OCI-LY7 (cell line): Measurements from ENCODE around the gene RPS8. TPM values are rescaled to one million over a fixed set of nuclear protein-coding genes. Genes with fewer than 3 reads are reported as not detected.

Experiments used
- BruUV-seq: library from RNA; stranded (reverse); fragments of 400-500 nt; replicated peaks from 2 replicates; lab custom pipeline; 2021; lab: Mats Ljungman, UMichigan
- CTCF ChIA-PET: fragments of 300-600 bp; sonication (Branson Sonifier 250); formaldehyde crosslinking; loops from one replicate; lab custom pipeline; 2022; ENCODE audit warnings: antibody characterized with exemption; ENCODE audit not compliant: unreplicated experiment; lab: Charles Lee
- POLR2A ChIA-PET: fragments of 300-600 bp; sonication (Branson Sonifier 250); formaldehyde crosslinking; loops from one replicate; lab custom pipeline; 2022; ENCODE audit warnings: antibody characterized with exemption; lab: Charles Lee
- DNase-seq: peaks from one replicate; pipeline ENCODE4 v3.0.0-alpha.2; 2015; ENCODE audit warnings: low spot score
- H2AFZ ChIP-seq: fragments of 200-600 bp; sonication (generic), shearing (Covaris generic); 2 replicates; pipeline ENCODE4 v1.6.1; 2014; ENCODE audit warnings: mild to moderate bottlenecking, antibody characterized with exemption, low read length, moderate library complexity
- H3K27ac ChIP-seq: fragments of 200-600 bp; sonication (generic); 2 replicates; pipeline ENCODE4 v1.5.1; 2014; ENCODE audit warnings: mixed run types, low read depth, mild to moderate bottlenecking, moderate library complexity, low read length, inconsistent platforms; ENCODE audit not compliant: poor library complexity, severe bottlenecking
- H3K36me3 ChIP-seq: fragments of 200-600 bp; sonication (generic); 2 replicates; pipeline ENCODE4 v1.6.1; 2014; ENCODE audit warnings: mild to moderate bottlenecking, antibody characterized with exemption, low read length, moderate library complexity, mixed read lengths; ENCODE audit not compliant: insufficient read depth
- H3K4me1 ChIP-seq: fragments of 200-600 bp; sonication (generic); 2 replicates; pipeline ENCODE4 v1.5.1; 2014; ENCODE audit warnings: mild to moderate bottlenecking, low read length; ENCODE audit not compliant: insufficient read depth, poor library complexity, severe bottlenecking
- H3K4me2 ChIP-seq: fragments of 200-600 bp; sonication (generic); 2 replicates; pipeline ENCODE4 v1.6.1; 2014; ENCODE audit warnings: mild to moderate bottlenecking, low read length
- H3K4me3 ChIP-seq: fragments of 200-600 bp; sonication (generic); 2 replicates; pipeline ENCODE4 v1.5.1; 2014; ENCODE audit warnings: mild to moderate bottlenecking, low read depth, low read length; ENCODE audit not compliant: poor library complexity, severe bottlenecking
- H3K79me2 ChIP-seq: fragments of 200-600 bp; sonication (generic); 2 replicates; pipeline ENCODE4 v1.6.1; 2016; ENCODE audit warnings: low read depth, mild to moderate bottlenecking, low read length, moderate library complexity, mixed read lengths; ENCODE audit not compliant: insufficient read depth
- H3K9me2 ChIP-seq: fragments of 200-600 bp; sonication (generic); 2 replicates; pipeline ENCODE4 v1.6.1; 2016; ENCODE audit warnings: mild to moderate bottlenecking, low read length, mixed read lengths; ENCODE audit not compliant: insufficient read depth
- H3K9me3 ChIP-seq: fragments of 200-600 bp; sonication (generic); 2 replicates; pipeline ENCODE4 v1.6.1; 2014; ENCODE audit warnings: mild to moderate bottlenecking, mixed run types, low read length, mixed read lengths
- H4K20me1 ChIP-seq: fragments of 200-600 bp; sonication (generic); 2 replicates; pipeline ENCODE4 v1.6.1; 2014; ENCODE audit warnings: mild to moderate bottlenecking, antibody characterized with exemption, low read length, moderate library complexity, mixed read lengths; ENCODE audit not compliant: insufficient read depth
- CTCF ChIP-seq: fragments of 200-600 bp; sonication (generic); conservative IDR thresholded peaks from 2 replicates; pipeline ENCODE4 v1.5.1; 2014; ENCODE audit warnings: mild to moderate bottlenecking, antibody characterized with exemption, low read length, moderate library complexity, mixed read lengths
- EZH2phosphoT487 ChIP-seq: fragments of 200-600 bp; sonication (generic); IDR thresholded peaks from 2 replicates; pipeline ENCODE4 v1.6.1; 2018; ENCODE audit warnings: low read depth, borderline replicate concordance, mild to moderate bottlenecking, mixed run types, antibody characterized with exemption, low read length, moderate library complexity, mixed read lengths
- intact Hi-C: fragments of 100-400 bp; cut with micrococcal nuclease; formaldehyde crosslinking; loops from one replicate; pipeline ENCODE4 v1.10.0; 2022; ENCODE audit not compliant: unreplicated experiment
- total RNA-seq, 2 experiments: library from RNA; depleted of rRNA in 1 of 2; stranded (reverse); fragments of >200 nt in 1 of 2; shearing (Covaris generic) in 1 of 2; gene quantifications; 2 replicates each; pipeline ENCODE4 v1.2.3, GENCODE V29; 2014 to 2022

RPS8 gene
- total RNA-seq, 2 experiments from 2014 or later = 2,707 to 4,355 TPM

DNA sequence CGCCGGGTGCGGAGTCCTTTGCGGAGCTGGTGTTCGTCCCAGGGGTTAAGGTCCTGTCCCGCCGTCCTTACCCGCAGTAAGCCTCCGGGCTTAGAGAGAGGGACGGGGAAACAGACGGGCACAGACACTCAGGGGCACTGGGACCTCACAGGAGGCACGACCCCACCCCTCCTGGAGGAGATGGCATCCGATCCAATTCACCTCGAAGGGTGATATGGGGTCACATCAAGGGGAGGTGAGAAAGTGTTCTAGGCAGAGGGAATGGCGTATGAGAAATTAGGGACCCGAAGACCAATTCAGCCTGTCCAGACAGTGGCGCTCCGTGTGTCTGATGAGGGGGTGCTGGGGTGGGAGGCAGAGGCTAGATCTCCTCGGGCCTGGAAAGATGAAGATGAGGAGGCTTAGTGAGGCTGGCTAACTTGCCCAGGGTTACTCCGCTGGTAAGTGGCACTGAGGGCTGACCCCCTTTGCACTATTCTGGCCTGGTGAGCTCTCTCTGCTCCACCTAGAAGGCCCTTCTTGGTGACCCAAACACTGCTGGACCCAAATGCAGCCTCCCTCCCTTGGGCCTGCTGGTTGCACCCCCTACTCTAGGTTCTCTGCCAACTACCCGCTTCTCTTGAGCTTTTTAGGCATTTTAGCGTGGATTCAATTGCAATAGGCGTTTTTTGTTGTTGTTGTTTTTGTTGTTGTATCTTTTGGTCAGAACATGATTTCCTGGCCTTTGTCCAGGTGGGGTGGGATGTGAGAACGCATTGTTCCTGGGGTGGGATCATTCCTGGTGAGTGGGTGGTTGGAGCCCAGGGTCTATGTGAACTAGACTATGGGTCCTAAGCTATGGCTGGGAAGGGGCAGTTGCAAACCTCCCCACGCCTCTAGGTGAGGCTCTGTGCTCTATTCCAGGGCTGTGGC lies 45.2 kb downstream of the RPS8 start:
- H3K79me2 ChIP-seq = no peaks in the 10 kb centered on the region
- no peaks in the 10 kb centered on the region for H3K9me3 ChIP-seq
- H2AFZ ChIP-seq = peak overlapping the region; percentile 76
- TF ChIP-seq EZH2phosphoT487 = no peak
- no peak for TF ChIP-seq CTCF
- ChIA-PET POLR2A (interaction anchor here (0.6 to 6.7 kb wide), 14 partner anchors 11 to 1719 kb away, joined by 3 to 83 read pairs (median 4); partner anchors contain the start of genes BTBD19, PLK3 and RNU5D-1), CTCF (interaction anchor here (0.9 to 1.6 kb wide), 2 partner anchors 11 to 21 kb away, joined by 3 to 4 read pairs; partner anchors contain the start of gene PLK3)
- H3K27ac ChIP-seq = peak overlapping the region; percentile 93
- peak overlapping the region; percentile 92 for H3K4me2 ChIP-seq
- no peak for DNase-seq
- H3K36me3 ChIP-seq = no peaks in the 10 kb centered on the region
- H3K4me3 ChIP-seq = peak overlapping the region; percentile 67
- BruUV-seq = no TSS peak
- intact Hi-C loops = no loop called here
- H3K4me1 ChIP-seq = peaks cover 31% of the 10 kb centered on the region
- H3K9me2 ChIP-seq = no peaks in the 10 kb centered on the region
- no peaks in the 10 kb centered on the region for H4K20me1 ChIP-seq

- intact Hi-C loops = no loop called here
- ChIA-PET CTCF (no interaction called here), POLR2A (interaction anchor here (1.0 to 6.7 kb wide), 8 partner anchors 12 to 104 kb away, joined by 3 to 83 read pairs (median 14); partner anchors contain the start of genes BTBD19, PLK3 and RNU5D-1)
- Histone ChIP-seq H3K4me1 (peaks cover 31% of the 10 kb centered on the region), H3K79me2 (no peaks in the 10 kb centered on the region), H3K27ac (no peak overlapping the region), H3K9me2 (no peaks in the 10 kb centered on the region), H4K20me1 (no peaks in the 10 kb centered on the region), H3K9me3 (no peaks in the 10 kb centered on the region), H2AFZ (no peak overlapping the region), H3K36me3 (no peaks in the 10 kb centered on the region), H3K4me3 (no peak overlapping the region), H3K4me2 (peak overlapping the region; percentile 92; the same call in 1 of the 2 replicates)
- BruUV-seq = no TSS peak
- no peak for DNase-seq
- TF ChIP-seq EZH2phosphoT487 = no peak
- TF ChIP-seq CTCF = no peak
These were observed 45.9 kb downstream of the RPS8 start for GRCh38 chr1:44821240-44821715.
